GM18868 (cell line): Measurements from ENCODE around the gene FXYD7.
"Not testable (repeated sequence)": the region's sequence is repeated elsewhere in the genome, so short reads cannot be mapped to it uniquely, and the experiment has no call there.

Experiments
- ATAC-seq: cut with Tn5 transposase; IDR thresholded peaks from one replicate; pipeline ENCODE4 v1.9.1; 2021; ENCODE audit warnings: mild to moderate bottlenecking, moderate library complexity; ENCODE audit not compliant: unreplicated experiment

Gene FXYD7

GRCh38 chr19:35194012-35194984 lies 51.2 kb downstream of the FXYD7 start:
- ATAC-seq: no peak

GRCh38 chr19:35195830-35196229 lies 52.8 kb downstream of the FXYD7 start:
- ATAC-seq: no peak

- not testable (repeated sequence) for ATAC-seq
Measured at GRCh38 chr19:35196861-35197260, 53.8 kb downstream of the FXYD7 start.

- ATAC-seq: no peak
Measured at GRCh38 chr19:35199481-35199880, 56.4 kb downstream of the FXYD7 start.

- no peak for ATAC-seq
Measured at GRCh38 chr19:35202722-35203688, 60.0 kb downstream of the FXYD7 start.
